Measurements from ENCODE around the gene TESK1.

The TESK1 gene

DNA sequence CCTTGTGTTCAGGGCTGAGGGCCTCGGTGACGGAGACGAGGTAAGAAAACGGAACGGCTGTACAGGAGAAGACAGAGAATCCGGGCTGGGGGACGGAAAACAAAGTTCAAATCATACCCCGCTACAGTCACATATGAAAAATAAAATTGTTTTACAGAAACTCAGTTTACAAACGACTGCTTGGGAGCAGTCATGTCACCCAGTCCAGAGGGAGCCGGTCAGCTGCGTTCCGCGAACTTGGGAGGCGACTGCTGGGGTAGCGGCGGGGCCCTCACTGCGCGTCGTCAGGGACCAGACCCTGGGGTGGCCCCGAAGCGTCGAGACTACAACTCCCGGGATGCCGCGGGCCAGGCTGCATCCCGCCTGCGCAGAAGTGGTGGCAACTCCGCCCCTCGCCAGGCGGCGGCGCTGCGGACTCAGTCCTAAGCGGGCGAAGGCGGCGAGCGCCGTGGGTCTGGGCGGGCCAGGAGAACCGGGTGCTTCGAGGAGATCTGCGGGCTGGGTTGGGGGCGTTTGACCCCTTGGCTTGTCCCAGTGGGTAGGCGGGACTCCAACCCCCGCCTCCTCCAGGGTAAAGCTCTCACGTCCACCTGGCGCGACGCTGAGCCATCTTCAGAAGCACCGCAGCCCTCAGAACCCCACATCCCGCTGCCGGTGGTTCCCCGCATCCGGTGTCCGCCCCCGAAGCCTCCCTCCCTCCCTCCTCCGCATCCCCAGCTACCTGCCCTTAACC lies 41.6 kb downstream of the TESK1 start:
- Histone ChIP-seq H3K27me3 (ENCODE audit: insufficient read depth, poor library complexity, severe bottlenecking) (no peaks in the 10 kb centered on the region), H3K4me3 (ENCODE audit: severe bottlenecking) (peak overlapping the region; percentile 48), H3K36me3 (ENCODE audit: low read depth) (no peaks in the 10 kb centered on the region), H3K27ac (ENCODE audit: poor library complexity, severe bottlenecking) (peak overlapping the region; percentile 85), H3K9me3 (ENCODE audit: severe bottlenecking) (no peaks in the 10 kb centered on the region), H3K4me1 (ENCODE audit: insufficient read depth, poor library complexity, severe bottlenecking) (peaks cover 3% of the 10 kb centered on the region)
- TF ChIP-seq, protein P1, sequence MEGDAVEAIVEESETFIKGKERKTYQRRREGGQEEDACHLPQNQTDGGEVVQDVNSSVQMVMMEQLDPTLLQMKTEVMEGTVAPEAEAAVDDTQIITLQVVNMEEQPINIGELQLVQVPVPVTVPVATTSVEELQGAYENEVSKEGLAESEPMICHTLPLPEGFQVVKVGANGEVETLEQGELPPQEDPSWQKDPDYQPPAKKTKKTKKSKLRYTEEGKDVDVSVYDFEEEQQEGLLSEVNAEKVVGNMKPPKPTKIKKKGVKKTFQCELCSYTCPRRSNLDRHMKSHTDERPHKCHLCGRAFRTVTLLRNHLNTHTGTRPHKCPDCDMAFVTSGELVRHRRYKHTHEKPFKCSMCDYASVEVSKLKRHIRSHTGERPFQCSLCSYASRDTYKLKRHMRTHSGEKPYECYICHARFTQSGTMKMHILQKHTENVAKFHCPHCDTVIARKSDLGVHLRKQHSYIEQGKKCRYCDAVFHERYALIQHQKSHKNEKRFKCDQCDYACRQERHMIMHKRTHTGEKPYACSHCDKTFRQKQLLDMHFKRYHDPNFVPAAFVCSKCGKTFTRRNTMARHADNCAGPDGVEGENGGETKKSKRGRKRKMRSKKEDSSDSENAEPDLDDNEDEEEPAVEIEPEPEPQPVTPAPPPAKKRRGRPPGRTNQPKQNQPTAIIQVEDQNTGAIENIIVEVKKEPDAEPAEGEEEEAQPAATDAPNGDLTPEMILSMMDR (IDR thresholded peaks at IDR 0.05; ENCODE audit: poor library complexity, severe bottlenecking), result peak; percentile 97
- peak; percentile 90 for DNase-seq (ENCODE audit: low spot score)
- ATAC-seq (ENCODE audit: low read depth), result peak; percentile 91

DNA sequence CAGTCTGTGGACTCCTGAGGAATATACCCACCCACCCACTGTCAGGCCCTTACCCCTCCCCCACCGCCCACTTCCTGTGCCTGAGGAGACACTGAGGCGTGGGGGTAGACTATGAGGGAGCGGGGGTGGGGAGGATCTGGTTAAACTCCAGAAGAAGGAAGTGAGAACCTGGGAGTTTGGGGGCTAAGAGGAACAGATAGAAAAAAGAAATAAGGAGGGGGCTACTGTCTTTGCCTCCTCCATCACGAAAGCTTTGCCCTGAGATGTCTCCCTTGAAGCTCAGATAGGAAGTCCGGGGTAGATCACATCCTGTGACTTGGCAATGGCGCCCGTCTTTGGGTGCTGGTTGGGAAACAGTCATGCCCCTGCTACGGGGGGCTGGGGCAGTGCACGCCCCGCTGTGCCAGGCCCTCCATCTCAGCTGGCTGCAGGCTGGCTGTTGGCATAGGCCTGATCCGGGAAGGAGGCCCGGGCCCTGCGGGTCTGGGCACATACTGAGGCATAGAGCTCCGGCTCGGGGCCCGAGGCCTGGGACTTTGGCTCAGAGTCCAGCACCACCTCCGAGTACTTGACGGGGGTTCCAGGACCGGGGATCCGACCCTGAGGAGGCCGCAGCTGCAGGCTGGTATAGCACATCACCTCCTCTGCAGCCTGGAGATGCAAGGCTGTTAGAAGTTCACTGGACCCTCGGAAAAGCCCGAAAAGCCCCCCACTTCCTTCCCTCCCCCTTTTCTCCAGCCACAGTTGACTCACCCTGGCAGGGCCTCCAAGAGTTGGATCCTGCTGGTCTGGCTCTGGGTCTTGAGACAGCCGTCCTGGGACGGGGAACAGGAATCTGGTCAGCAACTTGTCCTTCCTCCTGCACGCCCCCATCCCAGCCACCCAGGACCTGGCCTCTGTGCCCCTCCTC lies 44.6 kb downstream of the TESK1 start:
- TF ChIP-seq, protein P1 (IDR thresholded peaks at IDR 0.05; ENCODE audit: poor library complexity, severe bottlenecking), result no peak
- Histone ChIP-seq H3K9me3 (ENCODE audit: severe bottlenecking) (no peaks in the 10 kb centered on the region), H3K27ac (ENCODE audit: poor library complexity, severe bottlenecking) (no peak overlapping the region), H3K27me3 (ENCODE audit: insufficient read depth, poor library complexity, severe bottlenecking) (no peaks in the 10 kb centered on the region), H3K4me3 (ENCODE audit: severe bottlenecking) (no peak overlapping the region), H3K36me3 (ENCODE audit: low read depth) (no peaks in the 10 kb centered on the region), H3K4me1 (ENCODE audit: insufficient read depth, poor library complexity, severe bottlenecking) (peaks cover 17% of the 10 kb centered on the region)
- ATAC-seq (ENCODE audit: low read depth) (no peak), DNase-seq (ENCODE audit: low spot score) (no peak)

DNA sequence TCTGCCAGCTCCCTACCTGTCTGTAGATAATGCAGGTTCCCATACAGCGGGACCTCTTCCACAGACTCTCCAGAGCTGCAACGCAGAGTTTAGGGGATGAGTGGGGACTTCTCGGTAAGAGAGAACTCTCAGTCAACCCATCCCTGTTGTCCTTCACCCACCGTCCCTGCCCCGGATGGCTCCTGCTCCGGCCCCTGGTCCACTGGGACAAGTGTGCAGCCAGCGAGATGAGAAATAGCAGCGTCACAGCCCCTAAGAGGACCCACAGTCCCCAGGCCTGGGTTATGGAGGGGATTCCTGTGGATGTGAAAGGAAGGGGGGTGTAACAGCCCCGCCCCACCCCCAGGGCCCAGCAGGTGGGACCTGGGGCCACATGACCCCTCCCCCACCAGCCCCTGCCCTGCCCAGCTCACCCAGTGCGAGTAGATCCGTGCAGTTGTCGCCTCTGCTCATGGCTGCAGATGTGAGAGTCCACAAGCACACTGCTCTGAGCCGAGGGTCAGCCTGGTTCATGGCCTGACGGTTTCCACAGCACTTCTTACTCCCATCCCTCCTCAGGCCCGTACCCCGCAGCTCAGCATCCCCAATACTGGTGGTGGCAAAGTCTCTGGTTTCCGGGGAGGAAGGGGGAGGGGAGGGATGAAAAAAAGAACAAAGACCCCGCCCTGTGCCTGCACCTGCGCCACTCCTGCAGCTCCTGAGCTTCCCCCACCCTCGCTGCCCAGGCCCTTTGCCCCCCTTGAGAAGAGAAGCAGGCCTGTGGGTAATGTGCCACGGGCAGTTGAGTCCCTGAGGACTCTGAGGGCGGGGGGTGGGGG lies 45.5 kb downstream of the TESK1 start, which contains the start of gene SIT1:
TSS of gene SIT1 (minus strand) at position 591 of the 818 bp plus-strand sequence. CDS start at position 513, 78 bp downstream.
- TF ChIP-seq, protein P1 (IDR thresholded peaks at IDR 0.05; ENCODE audit: poor library complexity, severe bottlenecking), result no peak
- Histone ChIP-seq H3K9me3 (ENCODE audit: severe bottlenecking) (no peaks in the 10 kb centered on the region), H3K4me3 (ENCODE audit: severe bottlenecking) (no peak within 1 kb of the TSS), H3K27me3 (ENCODE audit: insufficient read depth, poor library complexity, severe bottlenecking) (no peaks in the 10 kb centered on the region), H3K27ac (ENCODE audit: poor library complexity, severe bottlenecking) (peak within 1 kb of the TSS; percentile 38), H3K4me1 (ENCODE audit: insufficient read depth, poor library complexity, severe bottlenecking) (peaks cover 16% of the 10 kb centered on the region), H3K36me3 (ENCODE audit: low read depth) (no peaks in the 10 kb centered on the region)
- DNase-seq (ENCODE audit: low spot score), result no peak
- ATAC-seq (ENCODE audit: low read depth), result no peak

DNA sequence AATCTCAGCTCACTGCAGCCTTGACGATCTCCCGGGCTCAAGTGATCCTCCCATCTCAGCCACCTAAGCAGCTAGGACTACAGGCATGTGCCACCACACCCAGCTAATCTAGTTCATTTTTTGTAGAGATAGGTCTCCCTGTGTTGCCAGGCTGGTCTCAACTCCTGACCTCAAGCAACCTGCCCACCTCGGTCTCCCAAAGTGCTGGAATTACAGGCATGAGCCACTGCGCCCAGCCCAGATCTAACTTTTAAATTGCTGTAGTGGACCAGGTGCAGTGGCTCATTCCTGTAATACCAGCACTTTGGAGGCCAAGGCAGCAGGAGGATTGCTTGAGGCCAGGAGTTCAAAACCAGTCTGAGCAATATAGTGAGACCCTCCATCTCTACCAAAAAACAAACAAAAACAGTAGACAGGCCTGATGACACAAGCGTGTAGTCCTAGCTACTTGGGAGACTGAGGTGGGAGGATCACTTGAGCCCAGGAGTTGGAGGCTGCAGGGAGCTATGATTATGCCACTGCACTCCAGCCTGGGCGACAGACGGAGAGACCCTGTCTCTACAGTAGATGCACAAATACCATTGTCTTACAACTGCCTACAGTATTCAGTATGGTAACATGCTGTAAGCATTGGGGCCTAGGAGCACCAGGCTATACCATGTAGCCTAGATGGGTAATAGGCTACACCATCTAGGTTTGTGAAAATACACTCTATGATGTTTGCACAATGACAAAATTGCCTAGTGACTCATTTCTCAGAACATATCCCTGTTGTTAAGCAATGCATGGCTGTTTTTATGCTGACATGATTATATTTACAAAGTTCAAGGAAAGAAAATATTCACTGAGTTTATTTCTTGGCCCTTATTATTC lies 47.1 kb downstream of the TESK1 start:
- Histone ChIP-seq H3K36me3 (ENCODE audit: low read depth) (no peaks in the 10 kb centered on the region), H3K4me3 (ENCODE audit: severe bottlenecking) (no peak overlapping the region), H3K27me3 (ENCODE audit: insufficient read depth, poor library complexity, severe bottlenecking) (no peaks in the 10 kb centered on the region), H3K27ac (ENCODE audit: poor library complexity, severe bottlenecking) (peak overlapping the region; percentile 38), H3K4me1 (ENCODE audit: insufficient read depth, poor library complexity, severe bottlenecking) (peaks cover 13% of the 10 kb centered on the region), H3K9me3 (ENCODE audit: severe bottlenecking) (no peaks in the 10 kb centered on the region)
- ATAC-seq (ENCODE audit: low read depth), result peak; percentile 80
- TF ChIP-seq, protein P1 (IDR thresholded peaks at IDR 0.05; ENCODE audit: poor library complexity, severe bottlenecking), result no peak
- DNase-seq (ENCODE audit: low spot score), result no peak
